Stimulated activated CD8-positive, alpha-beta memory T cell treated with anti-CD3 and anti-CD28 coated beads, Interleukin-2, amount 100 ng/mL, for 48 hours (primary cell): ENCODE data around the gene SLC35F3.
"Not testable (repeated sequence)": the region's sequence is repeated elsewhere in the genome, so short reads cannot be mapped to it uniquely, and the experiment has no call there.

Experiments used
- DNase-seq, 2 donors: peaks; one replicate each; pipeline ENCODE4 v3.0.0-alpha.2; 2020; ENCODE audit warnings: low read depth in 2 of 2

The SLC35F3 gene

GRCh38 chr1:233904633-233905415, at the start of gene SLC35F3:
Gene SLC35F3, plus strand, starts transcription at chr1:233904676.
- no peak for DNase-seq

- no peak for DNase-seq
Observed at GRCh38 chr1:233859446-233859845, 45.0 kb upstream of the SLC35F3 start.

GRCh38 chr1:233863901-233864545, 40.5 kb upstream of the SLC35F3 start:
- DNase-seq: no peak

GRCh38 chr1:233864578-233864977, 39.9 kb upstream of the SLC35F3 start:
- DNase-seq: no peak

- no peak for DNase-seq
Observed at GRCh38 chr1:233865216-233865615, 39.3 kb upstream of the SLC35F3 start.

GRCh38 chr1:233865902-233866301, 38.6 kb upstream of the SLC35F3 start:
- no peak for DNase-seq

GRCh38 chr1:233867028-233867427, 37.4 kb upstream of the SLC35F3 start:
- no peak for DNase-seq

- no peak for DNase-seq
Observed at GRCh38 chr1:233868461-233868860, 36.0 kb upstream of the SLC35F3 start.

GRCh38 chr1:233869680-233870079, 34.8 kb upstream of the SLC35F3 start:
- no peak for DNase-seq

- DNase-seq: no peak
Observed at GRCh38 chr1:233873666-233874065, 30.8 kb upstream of the SLC35F3 start.

GRCh38 chr1:233879841-233880240, 24.6 kb upstream of the SLC35F3 start:
- no peak for DNase-seq

GRCh38 chr1:233883671-233884070, 20.8 kb upstream of the SLC35F3 start:
- DNase-seq: no peak

- no peak for DNase-seq
Observed at GRCh38 chr1:233884461-233885151, 19.9 kb upstream of the SLC35F3 start.

GRCh38 chr1:233885196-233885920, 19.1 kb upstream of the SLC35F3 start:
- DNase-seq: no peak

- DNase-seq: not testable (repeated sequence)
Observed at GRCh38 chr1:233891151-233891550, 13.3 kb upstream of the SLC35F3 start.

- no peak for DNase-seq
Observed at GRCh38 chr1:233897325-233898162, 6.9 kb upstream of the SLC35F3 start.

- DNase-seq: no peak
Observed at GRCh38 chr1:233901495-233901894, 3.0 kb upstream of the SLC35F3 start.

GRCh38 chr1:233905416-233906051, 1.1 kb downstream of the SLC35F3 start:
- no peak for DNase-seq

- no peak for DNase-seq
Observed at GRCh38 chr1:233907151-233907550, 2.7 kb downstream of the SLC35F3 start.

GRCh38 chr1:233908092-233908491, 3.6 kb downstream of the SLC35F3 start:
- DNase-seq: no peak

- DNase-seq: no peak
Observed at GRCh38 chr1:233909195-233909594, 4.7 kb downstream of the SLC35F3 start.
